ENCODE measurements around the gene PRM2.

The PRM2 gene

GRCh38 chr16:11309895-11310633 lies 33.8 kb upstream of the PRM2 start:
- ChIA-PET CTCF (interaction anchor here (1.4 to 6.0 kb wide), 6 partner anchors 9 to 346 kb away, joined by 3 to 48 read pairs (median 6); partner anchors contain the start of gene SOCS1), POLR2A (interaction anchor here (0.6 to 7.1 kb wide), 2 partner anchors 11 to 55 kb away, joined by 3 to 52 read pairs; partner anchors contain the start of gene SOCS1)
- peak; percentile 55 for DNase-seq (ENCODE audit: extremely low spot score)
- TF ChIP-seq, protein P1, sequence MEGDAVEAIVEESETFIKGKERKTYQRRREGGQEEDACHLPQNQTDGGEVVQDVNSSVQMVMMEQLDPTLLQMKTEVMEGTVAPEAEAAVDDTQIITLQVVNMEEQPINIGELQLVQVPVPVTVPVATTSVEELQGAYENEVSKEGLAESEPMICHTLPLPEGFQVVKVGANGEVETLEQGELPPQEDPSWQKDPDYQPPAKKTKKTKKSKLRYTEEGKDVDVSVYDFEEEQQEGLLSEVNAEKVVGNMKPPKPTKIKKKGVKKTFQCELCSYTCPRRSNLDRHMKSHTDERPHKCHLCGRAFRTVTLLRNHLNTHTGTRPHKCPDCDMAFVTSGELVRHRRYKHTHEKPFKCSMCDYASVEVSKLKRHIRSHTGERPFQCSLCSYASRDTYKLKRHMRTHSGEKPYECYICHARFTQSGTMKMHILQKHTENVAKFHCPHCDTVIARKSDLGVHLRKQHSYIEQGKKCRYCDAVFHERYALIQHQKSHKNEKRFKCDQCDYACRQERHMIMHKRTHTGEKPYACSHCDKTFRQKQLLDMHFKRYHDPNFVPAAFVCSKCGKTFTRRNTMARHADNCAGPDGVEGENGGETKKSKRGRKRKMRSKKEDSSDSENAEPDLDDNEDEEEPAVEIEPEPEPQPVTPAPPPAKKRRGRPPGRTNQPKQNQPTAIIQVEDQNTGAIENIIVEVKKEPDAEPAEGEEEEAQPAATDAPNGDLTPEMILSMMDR (IDR thresholded peaks at IDR 0.05; ENCODE audit: control extremely low read depth, extremely low read depth, low read depth, missing control alignments) = no peak

DNA sequence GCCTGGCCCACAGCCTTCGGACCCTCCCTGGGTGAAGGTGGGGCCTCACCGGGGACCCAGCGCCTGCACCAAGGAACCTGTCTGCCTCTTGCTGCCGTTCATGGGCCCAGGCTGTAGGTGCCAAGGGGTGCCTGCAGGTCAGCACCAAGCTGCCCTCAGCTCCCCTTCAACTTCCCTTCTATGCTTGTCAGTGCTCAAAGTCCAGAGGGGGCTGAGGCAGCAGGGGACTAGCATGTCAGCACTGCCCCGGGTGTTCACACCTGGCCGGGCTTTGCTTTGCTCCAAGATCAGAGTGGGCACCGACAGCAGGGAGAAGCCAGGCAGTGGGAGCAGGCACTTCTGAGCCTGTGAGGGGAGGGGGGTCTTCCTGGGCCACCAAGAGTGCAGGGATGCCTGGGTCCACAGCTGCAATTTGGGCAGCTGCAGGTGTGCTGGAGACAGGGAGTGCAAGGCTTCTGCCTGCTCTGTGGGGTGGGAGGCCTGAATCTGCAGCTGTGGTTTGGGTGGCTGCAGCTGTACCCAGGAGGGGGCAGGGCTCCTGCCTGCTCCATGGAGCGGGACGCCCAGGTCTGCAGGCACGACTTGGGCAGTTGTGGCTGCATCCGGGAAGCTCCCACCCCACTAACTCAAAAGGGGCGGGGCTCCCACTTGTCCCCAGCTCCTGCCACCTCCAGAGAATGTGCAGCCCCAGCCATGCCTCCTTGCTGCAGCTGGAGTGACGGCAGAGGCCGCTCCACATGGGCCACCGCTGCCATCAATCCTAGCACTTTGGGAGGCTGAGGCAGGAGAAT lies 32.4 kb upstream of the PRM2 start:
- DNase-seq (ENCODE audit: extremely low spot score) = no peak
- ChIA-PET POLR2A (interaction anchor here (7.1 kb wide), 1 partner anchor 54 kb away, joined by 52 read pairs; the partner anchor contains the start of gene SOCS1), CTCF (interaction anchor here (0.6 to 6.0 kb wide), 7 partner anchors 10 to 345 kb away, joined by 3 to 48 read pairs (median 3); partner anchors contain the start of gene SOCS1)
- TF ChIP-seq, protein P1 (IDR thresholded peaks at IDR 0.05; ENCODE audit: control extremely low read depth, extremely low read depth, low read depth, missing control alignments) = no peak

- POLR2A ChIA-PET = interaction anchor here (7.1 kb wide), 1 partner anchor 53 kb away, joined by 52 read pairs; the partner anchor contains the start of gene SOCS1
- TF ChIP-seq, protein P1 (IDR thresholded peaks at IDR 0.05; ENCODE audit: control extremely low read depth, extremely low read depth, low read depth, missing control alignments) = no peak
- DNase-seq (ENCODE audit: extremely low spot score) = no peak
- CTCF ChIA-PET = interaction anchor here (0.7 to 6.0 kb wide), 6 partner anchors 10 to 64 kb away, joined by 3 to 48 read pairs (median 4); partner anchors contain the start of gene SOCS1
These were observed 31.6 kb upstream of the PRM2 start for GRCh38 chr16:11307639-11308492.

- CTCF ChIA-PET = interaction anchor here (5.5 kb wide), 1 partner anchor 9 kb away, joined by 36 read pairs; no protein-coding TSS in a partner anchor
- POLR2A ChIA-PET = interaction anchor here (7.1 kb wide), 1 partner anchor 52 kb away, joined by 52 read pairs; the partner anchor contains the start of gene SOCS1
- TF ChIP-seq, protein P1 (IDR thresholded peaks at IDR 0.05; ENCODE audit: control extremely low read depth, extremely low read depth, low read depth, missing control alignments) = no peak
- DNase-seq (ENCODE audit: extremely low spot score) = no peak
These were observed 30.8 kb upstream of the PRM2 start for GRCh38 chr16:11306997-11307638.

DNA sequence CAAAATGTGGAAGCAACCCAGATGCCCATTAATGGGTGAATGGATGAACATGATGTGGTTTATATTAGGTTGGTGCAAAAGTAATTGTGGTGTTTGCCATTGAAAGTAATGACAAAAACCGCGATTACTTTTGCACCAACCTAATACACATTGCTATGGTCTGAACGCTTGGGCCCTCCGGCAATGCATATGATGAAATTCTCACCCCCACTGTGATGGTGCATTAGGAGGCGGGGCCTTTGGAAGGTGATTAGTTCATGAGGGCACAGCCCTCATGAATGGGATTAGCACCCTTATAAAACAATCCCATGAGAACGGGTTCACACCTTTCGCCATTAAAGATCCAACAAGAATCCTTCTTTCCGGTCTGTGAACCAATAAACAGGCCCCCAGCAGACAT lies 30.1 kb upstream of the PRM2 start:
- POLR2A ChIA-PET = no interaction called here
- TF ChIP-seq, protein P1 (IDR thresholded peaks at IDR 0.05; ENCODE audit: control extremely low read depth, extremely low read depth, low read depth, missing control alignments) = no peak
- no peak for DNase-seq (ENCODE audit: extremely low spot score)
- CTCF ChIA-PET = no interaction called here

Measured in GM10248 (cell line).